CD14-positive monocyte (primary cell): ENCODE measurements around the gene METTL16. TPM values are rescaled to one million over a fixed set of nuclear protein-coding genes. Genes with fewer than 3 reads are reported as not detected.

Experiments
- DNase-seq, 3 donors: peaks; one replicate each; pipeline ENCODE4 v3.0.0-alpha.2; 2011 to 2022
- H2AFZ ChIP-seq: 2 replicates; pipeline ENCODE4 v1.6.0; 2012; ENCODE audit warnings: mild to moderate bottlenecking, low read depth, low read length, inconsistent platforms; ENCODE audit not compliant: insufficient read depth, poor library complexity, severe bottlenecking
- H3K27ac ChIP-seq, 2 donors: 1 replicate in 1 of 2; 2 replicates in 1 of 2; pipeline ENCODE4 v1.5.1; 2012 to 2013; ENCODE audit warnings: low read length in 2 of 2, control low read depth in 1 of 2, inconsistent platforms in 1 of 2, low read depth in 1 of 2, mild to moderate bottlenecking in 1 of 2
- H3K27me3 ChIP-seq, 2 donors: one replicate each; pipeline versions ENCODE4 v1.6.0 to v1.6.1; 2011 to 2013; ENCODE audit warnings: low read length in 2 of 2; ENCODE audit not compliant: control insufficient read depth in 2 of 2, insufficient read depth in 2 of 2
- H3K36me3 ChIP-seq, 2 donors: replicated peaks in 1 of 2; 1 replicate in 1 of 2; 2 replicates in 1 of 2; pipeline versions ENCODE4 v1.5.1 to v1.6.1; 2012 to 2013; ENCODE audit warnings: low read length in 2 of 2, control low read depth in 1 of 2, inconsistent platforms in 1 of 2, mild to moderate bottlenecking in 1 of 2; ENCODE audit not compliant: insufficient read depth in 2 of 2, control insufficient read depth in 1 of 2
- H3K4me1 ChIP-seq, 2 donors: 1 replicate in 1 of 2; 2 replicates in 1 of 2; pipeline versions ENCODE4 v1.5.1 to v1.6.1; 2012 to 2013; ENCODE audit warnings: low read length in 2 of 2, control low read depth in 1 of 2, inconsistent platforms in 1 of 2, mild to moderate bottlenecking in 1 of 2, moderate library complexity in 1 of 2; ENCODE audit not compliant: insufficient read depth in 2 of 2, control insufficient read depth in 1 of 2
- H3K4me2 ChIP-seq: replicated peaks from 2 replicates; pipeline ENCODE3; 2012; ENCODE audit warnings: low read length, moderate library complexity, mild to moderate bottlenecking; ENCODE audit not compliant: poor library complexity, severe bottlenecking; ENCODE audit errors: extremely low read depth
- H3K4me3 ChIP-seq, 3 experiments: fragments of 200-600 bp in 1 of 3; sonication (generic) in 1 of 3; replicated peaks in 1 of 3; 1 replicate in 2 of 3; 2 replicates in 1 of 3; pipeline ENCODE4 v1.5.1; 2011 to 2013; ENCODE audit warnings: low read length in 3 of 3, mild to moderate bottlenecking in 3 of 3, control low read depth in 2 of 3, low read depth in 2 of 3, inconsistent platforms in 1 of 3, moderate library complexity in 1 of 3
- H3K79me2 ChIP-seq: 2 replicates; pipeline ENCODE4 v1.6.0; 2012; ENCODE audit warnings: mild to moderate bottlenecking, control low read depth, inconsistent platforms, low read length, moderate library complexity; ENCODE audit not compliant: insufficient read depth
- H3K9ac ChIP-seq: 2 replicates; pipeline ENCODE4 v1.6.0; 2017; ENCODE audit warnings: low read length, mild to moderate bottlenecking; ENCODE audit not compliant: insufficient read depth, poor library complexity, severe bottlenecking
- H3K9me3 ChIP-seq, 2 donors: replicated peaks in 1 of 2; 1 replicate in 1 of 2; 2 replicates in 1 of 2; pipeline versions ENCODE4 v1.5.1 to v1.6.1; 2012 to 2013; ENCODE audit warnings: low read length in 2 of 2, control low read depth in 1 of 2; ENCODE audit not compliant: control insufficient read depth in 1 of 2, insufficient read depth in 1 of 2
- H4K20me1 ChIP-seq: 2 replicates; pipeline ENCODE4 v1.6.0; 2012; ENCODE audit warnings: mild to moderate bottlenecking, low read length, control low read depth, moderate library complexity; ENCODE audit not compliant: insufficient read depth
- H3K27ac Mint-ChIP-seq, 7 donors: one replicate each; pipeline ENCODE4 v1.8.0; 2020; ENCODE audit warnings: mild to moderate bottlenecking in 7 of 7, mixed read lengths in 7 of 7, moderate library complexity in 6 of 7, inconsistent platforms in 2 of 7
- H3K27me3 Mint-ChIP-seq, 3 donors: one replicate each; pipeline ENCODE4 v1.8.0; 2021 to 2022; ENCODE audit warnings: low read depth in 3 of 3, mild to moderate bottlenecking in 3 of 3, mixed read lengths in 3 of 3, moderate library complexity in 3 of 3, inconsistent platforms in 1 of 3
- H3K36me3 Mint-ChIP-seq, 2 donors: one replicate each; pipeline ENCODE4 v1.8.0; 2020; ENCODE audit warnings: mixed read lengths in 2 of 2, inconsistent platforms in 1 of 2, mild to moderate bottlenecking in 1 of 2
- H3K4me1 Mint-ChIP-seq: one replicate; pipeline ENCODE4 v1.8.0; 2020; ENCODE audit warnings: mild to moderate bottlenecking, mixed read lengths
- H3K4me3 Mint-ChIP-seq, 2 donors: one replicate each; pipeline ENCODE4 v1.8.0; 2020; ENCODE audit warnings: mild to moderate bottlenecking in 2 of 2, mixed read lengths in 2 of 2, moderate library complexity in 1 of 2
- H3K9me3 Mint-ChIP-seq, 7 donors: one replicate each; pipeline ENCODE4 v1.8.0; 2020 to 2022; ENCODE audit warnings: mixed read lengths in 7 of 7, mild to moderate bottlenecking in 6 of 7, moderate library complexity in 6 of 7, inconsistent platforms in 2 of 7
- CTCF ChIP-seq: fragments of 200-600 bp; IDR thresholded peaks from one replicate; pipeline ENCODE4 v1.8.0; 2022; ENCODE audit warnings: antibody characterized with exemption, mild to moderate bottlenecking
- WGBS: methylation state at CpG from one replicate; pipeline ENCODE4 v1.1.5; 2013; ENCODE audit warnings: missing lambda C conversion rate; ENCODE audit not compliant: insufficient coverage; 5-methylcytosine and 5-hydroxymethylcytosine counted together
- intact Hi-C, 2 donors: fragments of 100-400 bp; cut with micrococcal nuclease; formaldehyde crosslinking; loops; one replicate each; pipeline versions ENCODE4 v1.15.0 to v1.15.1; 2023
- polyA plus RNA-seq, 3 donors: library from polyadenylated mRNA; depleted of rRNA in 1 of 3; unstranded in 2 of 3; stranded (reverse) in 1 of 3; fragments of 300-500 nt in 2 of 3; fragments of >200 nt in 1 of 3; fragmentation: Illumina TruSeq in 2 of 3; gene quantifications; 1 replicate in 2 of 3; 2 replicates in 1 of 3; pipeline ENCODE4 v1.2.3, GENCODE V29; 2012 to 2021

Gene METTL16
- polyA plus RNA-seq, 3 donors, result 3.0 to 8.0 (median 4.7) TPM

GRCh38 chr17:2414446-2415064 is 97.1 kb downstream of the METTL16 start:
- no peak overlapping the region for H3K4me2 ChIP-seq
- Mint-ChIP-seq H3K27me3 (peaks cover 0 to 3% (median 2%) of the 10 kb centered on the region in 3 donors), H3K4me3 (no peak overlapping the region), H3K9me3 (no peaks in the 10 kb centered on the region), H3K4me1 (peaks cover 12% of the 10 kb centered on the region), H3K27ac (peak overlapping the region in 2 of 7 donors; percentile 23 to 68), H3K36me3 (peaks cover 32 to 46% of the 10 kb centered on the region in 2 donors)
- H3K9me3 ChIP-seq, result no peaks in the 10 kb centered on the region
- WGBS, result 93% methylated on average over 22 of the region's 22 CpGs
- no peak overlapping the region for H2AFZ ChIP-seq
- H3K9ac ChIP-seq, result no peak overlapping the region
- intact Hi-C loops, result no loop called here
- H4K20me1 ChIP-seq, result no peaks in the 10 kb centered on the region
- no peak overlapping the region for H3K4me3 ChIP-seq
- H3K4me1 ChIP-seq, result peaks cover 0 to 12% of the 10 kb centered on the region in 2 donors
- H3K36me3 ChIP-seq, result peaks cover 18 to 43% of the 10 kb centered on the region in 2 donors
- DNase-seq, result no peak
- TF ChIP-seq CTCF, result no peak
- no peaks in the 10 kb centered on the region for H3K27me3 ChIP-seq
- H3K79me2 ChIP-seq, result no peaks in the 10 kb centered on the region
- H3K27ac ChIP-seq, result no peak overlapping the region

- 90% methylated on average over 1 of the region's 2 CpGs for WGBS
- peaks cover 5 to 24% of the 10 kb centered on the region in 2 donors for H3K36me3 ChIP-seq
Observed at GRCh38 chr17:2412561-2413021, 99.1 kb downstream of the METTL16 start.

More at GRCh38 chr17:2412561-2413021, 99.1 kb downstream of the METTL16 start:
- Mint-ChIP-seq H3K9me3 (no peaks in the 10 kb centered on the region), H3K27ac (peak overlapping the region in 3 of 7 donors; percentile 21 to 40 (median 30)), H3K4me3 (no peak overlapping the region), H3K36me3 (peaks cover 21 to 27% of the 10 kb centered on the region in 2 donors), H3K4me1 (peaks cover 12% of the 10 kb centered on the region), H3K27me3 (peaks cover 0 to 2% (median 1%) of the 10 kb centered on the region in 3 donors)
- Histone ChIP-seq H3K27me3 (no peaks in the 10 kb centered on the region), H3K4me3 (no peak overlapping the region), H2AFZ (no peak overlapping the region), H3K79me2 (no peaks in the 10 kb centered on the region), H3K27ac (no peak overlapping the region), H3K9me3 (no peaks in the 10 kb centered on the region), H4K20me1 (no peaks in the 10 kb centered on the region), H3K4me2 (no peak overlapping the region), H3K9ac (no peak overlapping the region), H3K4me1 (peaks cover 0 to 12% of the 10 kb centered on the region in 2 donors)
- TF ChIP-seq CTCF, result no peak
- intact Hi-C loops, result no loop called here
- DNase-seq, result no peak
